SK-N-SH (cell line): ENCODE results near the gene UQCR11. TPM values are rescaled to one million over a fixed set of nuclear protein-coding genes. Genes with fewer than 3 reads are reported as not detected.

Experiments used
- CTCF ChIA-PET: fragments of 300-600, 350-600 bp; formaldehyde crosslinking; extraction: SDS; loops from one replicate; lab custom pipeline; 2021; lab: Yijun Ruan, JAX
- POLR2A ChIA-PET: fragments of 350-600 bp; sonication (Branson Sonifier 250); formaldehyde crosslinking; extraction: SDS; loops from one replicate; lab custom pipeline; 2020; ENCODE audit warnings: antibody characterized with exemption, inconsistent platforms; lab: Yijun Ruan, JAX
- DNase-seq: peaks from one replicate; pipeline ENCODE4 v3.0.0; 2012
- H2AFZ ChIP-seq: fragments of 200-600 bp; sonication (generic); 2 replicates; pipeline ENCODE4 v1.8.1; 2016; ENCODE audit warnings: antibody characterized with exemption, mild to moderate bottlenecking, low read depth
- H3F3A ChIP-seq: fragments of 200-600 bp; sonication (generic); replicated peaks from 2 replicates; pipeline ENCODE3; 2016; ENCODE audit warnings: antibody characterized with exemption, mild to moderate bottlenecking; ENCODE audit not compliant: insufficient read depth
- H3K27ac ChIP-seq, 2 experiments: fragments of 200-500 bp in 1 of 2; fragments of 200-600 bp in 1 of 2; sonication (Bioruptor generic) in 1 of 2; sonication (generic), shearing (Covaris generic) in 1 of 2; 2 replicates each; pipeline versions ENCODE4 v1.5.1 to v1.6.1; 2014 to 2016; ENCODE audit warnings: low read depth in 2 of 2, inconsistent platforms in 1 of 2, low read length in 1 of 2, mild to moderate bottlenecking in 1 of 2, mixed read lengths in 1 of 2
- H3K27me3 ChIP-seq: fragments of 200-600 bp; sonication (generic), shearing (Covaris generic); 2 replicates; pipeline ENCODE4 v1.6.1; 2016; ENCODE audit warnings: mixed run types; ENCODE audit not compliant: insufficient read depth
- H3K36me3 ChIP-seq, 2 experiments: fragments of 200-500 bp in 1 of 2; fragments of 200-600 bp in 1 of 2; sonication (Bioruptor generic) in 1 of 2; sonication (generic) in 1 of 2; replicated peaks in 1 of 2; 2 replicates each; pipeline versions ENCODE3 to v1.5.1; 2014 to 2016; ENCODE audit warnings: low read length in 1 of 2, mild to moderate bottlenecking in 1 of 2; ENCODE audit not compliant: insufficient read depth in 2 of 2, control insufficient read depth in 1 of 2
- H3K4me1 ChIP-seq, 2 experiments: fragments of 200-500 bp in 1 of 2; fragments of 200-600 bp in 1 of 2; sonication (Bioruptor generic) in 1 of 2; sonication (generic), shearing (Covaris generic) in 1 of 2; 2 replicates each; pipeline versions ENCODE4 v1.5.1 to v1.6.1; 2014 to 2016; ENCODE audit warnings: low read depth in 1 of 2, low read length in 1 of 2, mixed run types in 1 of 2; ENCODE audit not compliant: insufficient read depth in 2 of 2, control insufficient read depth in 1 of 2
- H3K4me2 ChIP-seq: fragments of 200-600 bp; sonication (generic), shearing (Covaris generic); 2 replicates; pipeline ENCODE4 v1.6.1; 2017; ENCODE audit warnings: mixed run types
- H3K4me3 ChIP-seq, 2 experiments: fragments of 200-500 bp in 1 of 2; fragments of 200-600 bp in 1 of 2; sonication (Bioruptor generic) in 1 of 2; sonication (generic), shearing (Covaris generic) in 1 of 2; 2 replicates each; pipeline versions ENCODE4 v1.5.1 to v1.8.1; 2014 to 2016; ENCODE audit warnings: low read depth in 2 of 2, inconsistent platforms in 1 of 2, low read length in 1 of 2, mild to moderate bottlenecking in 1 of 2, mixed read lengths in 1 of 2, moderate library complexity in 1 of 2
- H3K79me2 ChIP-seq: fragments of 200-600 bp; sonication (generic); 2 replicates; pipeline ENCODE4 v1.8.1; 2017; ENCODE audit warnings: mild to moderate bottlenecking; ENCODE audit not compliant: insufficient read depth
- H3K9ac ChIP-seq: fragments of 200-600 bp; sonication (generic); 2 replicates; pipeline ENCODE4 v1.6.1; 2017; ENCODE audit warnings: mixed run types
- H3K9me2 ChIP-seq: fragments of 200-600 bp; sonication (generic); 2 replicates; pipeline ENCODE4 v1.6.1; 2017; ENCODE audit warnings: mixed run types
- H3K9me3 ChIP-seq: fragments of 200-600 bp; sonication (generic); 2 replicates; pipeline ENCODE4 v1.6.1; 2017; ENCODE audit warnings: mixed run types, mild to moderate bottlenecking, moderate library complexity
- H4K20me1 ChIP-seq: fragments of 200-600 bp; sonication (generic); 2 replicates; pipeline ENCODE4 v1.6.1; 2017; ENCODE audit warnings: mild to moderate bottlenecking, mixed run types; ENCODE audit not compliant: insufficient read depth
- CTCF ChIP-seq: fragments of 200-600 bp; sonication (generic); IDR thresholded peaks from 2 replicates; pipeline ENCODE4 v1.6.1; 2017; ENCODE audit warnings: antibody characterized with exemption, mild to moderate bottlenecking, moderate library complexity
- FOSL2 ChIP-seq: IDR thresholded peaks from 2 replicates; pipeline ENCODE4 v1.4.0; 2012; ENCODE audit warnings: low read depth, mild to moderate bottlenecking, moderate library complexity, borderline replicate concordance
- GATA2 ChIP-seq: sonication (generic); formaldehyde crosslinking; IDR thresholded peaks from 2 replicates; pipeline ENCODE4 v1.5.0; 2020; ENCODE audit warnings: mild to moderate bottlenecking, missing genetic modification reagents
- JUND ChIP-seq: IDR thresholded peaks from 2 replicates; pipeline ENCODE4 v1.4.0; 2012
- MAX ChIP-seq: IDR thresholded peaks from 2 replicates; pipeline ENCODE4 v1.4.0; 2012; ENCODE audit warnings: low read depth
- MXI1 ChIP-seq: IDR thresholded peaks from 2 replicates; pipeline ENCODE4 v1.6.1; 2012; ENCODE audit warnings: mild to moderate bottlenecking, low read depth, low read length, improper control_type of control experiment
- NRF1 ChIP-seq: IDR thresholded peaks from 2 replicates; pipeline ENCODE4 v1.6.1; 2012; ENCODE audit warnings: low read depth, mild to moderate bottlenecking, low read length
- POLR2AphosphoS5 ChIP-seq: IDR thresholded peaks from 2 replicates; pipeline ENCODE4 v1.6.1; 2012; ENCODE audit warnings: low read depth, low read length
- RAD21 ChIP-seq: IDR thresholded peaks from 2 replicates; pipeline ENCODE4 v1.6.1; 2012; ENCODE audit warnings: mild to moderate bottlenecking, low read length
- RCOR1 ChIP-seq: fragments of 150-350 bp; IDR thresholded peaks from 2 replicates; pipeline ENCODE4 v1.6.1; 2017; ENCODE audit warnings: antibody characterized with exemption, low read length
- REST ChIP-seq: IDR thresholded peaks from 2 replicates; pipeline ENCODE4 v1.6.1; 2012; ENCODE audit warnings: mild to moderate bottlenecking, low read depth, low read length, moderate library complexity
- RFX5 ChIP-seq: IDR thresholded peaks from 2 replicates; pipeline ENCODE4 v1.6.1; 2012; ENCODE audit warnings: mild to moderate bottlenecking, improper control_type of control experiment, low read length
- SIN3A ChIP-seq: IDR thresholded peaks from 2 replicates; pipeline ENCODE4 v1.6.1; 2012; ENCODE audit warnings: low read depth, mild to moderate bottlenecking, low read length, moderate library complexity, borderline replicate concordance
- SMC3 ChIP-seq: IDR thresholded peaks from 2 replicates; pipeline ENCODE4 v1.6.1; 2012; ENCODE audit warnings: low read depth, low read length, improper control_type of control experiment
- TAF1 ChIP-seq: IDR thresholded peaks from 2 replicates; pipeline ENCODE4 v1.6.1; 2012; ENCODE audit warnings: low read depth, mild to moderate bottlenecking, low read length, moderate library complexity, borderline replicate concordance
- USF1 ChIP-seq: IDR thresholded peaks from 2 replicates; pipeline ENCODE4 v1.4.0; 2012; ENCODE audit warnings: low read depth, borderline replicate concordance
- USF2 ChIP-seq: fragments of 150-350 bp; IDR thresholded peaks from 2 replicates; pipeline ENCODE4 v1.6.1; 2017; ENCODE audit warnings: antibody characterized with exemption, low read length, low read depth, borderline replicate concordance
- WGBS: methylation state at CpG from one replicate; pipeline ENCODE4 v1.1.6; 2017; ENCODE audit warnings: low lambda C conversion rate; 5-methylcytosine and 5-hydroxymethylcytosine counted together
- polyA plus RNA-seq, 3 experiments: library from polyadenylated mRNA; depleted of rRNA; stranded (reverse); fragments of >200 nt; gene quantifications; 2 replicates each; pipeline ENCODE4 v1.2.3, GENCODE V29; 2012

Gene UQCR11
- polyA plus RNA-seq, 1 of the 3 experiments (the other 2 are of a cell fraction): 372 TPM

- 93% methylated on average over 24 of the region's 34 CpGs for WGBS
- TF ChIP-seq RAD21: no peak
- no peak for TF ChIP-seq GATA2 (CRISPR knock-in tag)
- no peak for TF ChIP-seq TAF1
- no peak for TF ChIP-seq MXI1
- TF ChIP-seq FOSL2: no peak
- no peak for TF ChIP-seq JUND
- TF ChIP-seq CTCF: no peak
- no peak for TF ChIP-seq SIN3A
- no peak for TF ChIP-seq REST
- TF ChIP-seq SMC3: no peak
- TF ChIP-seq RCOR1: no peak
- TF ChIP-seq USF1: no peak
- TF ChIP-seq USF2: no peak
- TF ChIP-seq POLR2AphosphoS5: no peak
- no peak for TF ChIP-seq MAX
- no peak for TF ChIP-seq RFX5
- no peak for TF ChIP-seq NRF1
- POLR2A ChIA-PET: interaction anchor here (0.8 kb wide), 1 partner anchor 18 kb away, joined by 3 read pairs; no protein-coding TSS in a partner anchor
Measured at GRCh38 chr19:1574354-1575136, 30.7 kb downstream of the UQCR11 start.

More at GRCh38 chr19:1574354-1575136, 30.7 kb downstream of the UQCR11 start:
- CTCF ChIA-PET: interaction anchor here (1.0 to 1.9 kb wide), 3 partner anchors 13 to 29 kb away, joined by 3 to 4 read pairs (median 3); no protein-coding TSS in a partner anchor
- no peak overlapping the region for H3K27ac ChIP-seq
- no peak overlapping the region for H2AFZ ChIP-seq
- H3K9ac ChIP-seq: no peak overlapping the region
- no peak for DNase-seq
- no peaks in the 10 kb centered on the region for H3K9me2 ChIP-seq
- no peaks in the 10 kb centered on the region for H4K20me1 ChIP-seq
- no peaks in the 10 kb centered on the region; the same call in 1 of the 2 replicates for H3K79me2 ChIP-seq
- H3K4me3 ChIP-seq: no peak overlapping the region
- peaks cover 0 to 11% of the 10 kb centered on the region in 2 experiments for H3K36me3 ChIP-seq
- H3K27me3 ChIP-seq: no peaks in the 10 kb centered on the region
- no peaks in the 10 kb centered on the region for H3K4me1 ChIP-seq
- peaks cover 10% of the 10 kb centered on the region for H3F3A ChIP-seq
- no peaks in the 10 kb centered on the region for H3K9me3 ChIP-seq
- no peak overlapping the region for H3K4me2 ChIP-seq
